SU-DHL-6 (cell line): ENCODE results near the gene LCP1.

Source experiments
- H2AFZ ChIP-seq: fragments of 200-600 bp; sonication (generic); 2 replicates; pipeline ENCODE4 v1.6.1; 2014; ENCODE audit warnings: low read depth, mild to moderate bottlenecking, moderate library complexity, mixed read lengths, antibody characterized with exemption, low read length; ENCODE audit not compliant: severe bottlenecking
- H3F3A ChIP-seq: fragments of 200-600 bp; shearing (Covaris generic); 2 replicates; pipeline ENCODE4 v1.6.0; 2016; ENCODE audit warnings: antibody characterized with exemption, mild to moderate bottlenecking; ENCODE audit not compliant: insufficient read depth
- H3K27ac ChIP-seq: fragments of 200-600 bp; sonication (generic); 2 replicates; pipeline ENCODE4 v1.5.1; 2016; ENCODE audit warnings: low read depth, mild to moderate bottlenecking, low read length, moderate library complexity, mixed read lengths
- H3K27me3 ChIP-seq: fragments of 200-600 bp; sonication (generic), shearing (Covaris generic); 2 replicates; pipeline ENCODE4 v1.6.0; 2014; ENCODE audit warnings: mild to moderate bottlenecking, low read length
- H3K36me3 ChIP-seq: fragments of 200-600 bp; sonication (generic); 2 replicates; pipeline ENCODE4 v1.6.1; 2014; ENCODE audit warnings: mild to moderate bottlenecking, low read length, mixed read lengths
- H3K4me2 ChIP-seq: fragments of 300-600, 200-600 bp; shearing (Covaris generic), sonication (generic); 2 replicates; pipeline ENCODE4 v1.6.0; 2014; ENCODE audit warnings: low read length, low read depth, mild to moderate bottlenecking; ENCODE audit not compliant: poor library complexity, severe bottlenecking
- H3K4me3 ChIP-seq: fragments of 200-600 bp; sonication (generic); 2 replicates; pipeline ENCODE4 v1.5.1; 2014; ENCODE audit warnings: antibody characterized with exemption, low read length, mild to moderate bottlenecking, mixed read lengths; ENCODE audit not compliant: insufficient read depth, poor library complexity, severe bottlenecking
- H3K79me2 ChIP-seq: fragments of 200-600 bp; sonication (generic); 2 replicates; pipeline ENCODE4 v1.6.1; 2014; ENCODE audit warnings: mild to moderate bottlenecking, low read length, moderate library complexity; ENCODE audit not compliant: insufficient read depth
- H3K9ac ChIP-seq: fragments of 200-600 bp; sonication (generic); 2 replicates; pipeline ENCODE4 v1.7.0; 2014; ENCODE audit warnings: mild to moderate bottlenecking, low read length
- H3K9me2 ChIP-seq: fragments of 200-600 bp; sonication (generic); replicated peaks from 2 replicates; pipeline ENCODE4 v1.6.1; 2014; ENCODE audit warnings: low read length; ENCODE audit not compliant: insufficient read depth
- H3K9me3 ChIP-seq: fragments of 200-600 bp; sonication (generic); 2 replicates; pipeline ENCODE4 v1.6.1; 2014; ENCODE audit warnings: low read length, mixed read lengths; ENCODE audit not compliant: insufficient read depth
- H4K20me1 ChIP-seq: fragments of 200-600 bp; sonication (generic); 2 replicates; pipeline ENCODE4 v1.6.1; 2014; ENCODE audit warnings: low read depth, mild to moderate bottlenecking, antibody characterized with exemption, low read length, moderate library complexity, mixed read lengths
- CTCF ChIP-seq: fragments of 200-600 bp; sonication (generic); IDR thresholded peaks from one replicate; pipeline ENCODE4 v1.5.1; 2017; ENCODE audit warnings: antibody characterized with exemption, mild to moderate bottlenecking, low read length, moderate library complexity; ENCODE audit not compliant: insufficient read depth, poor library complexity, severe bottlenecking
- EZH2phosphoT487 ChIP-seq: fragments of 200-600 bp; sonication (generic), shearing (Covaris generic); conservative IDR thresholded peaks from 2 replicates; pipeline ENCODE4 v1.6.1; 2018; ENCODE audit warnings: mild to moderate bottlenecking, antibody characterized with exemption, low read length, moderate library complexity, mixed read lengths

The LCP1 gene

GRCh38 chr13:46113596-46113995 lies 68.4 kb downstream of the LCP1 start:
- H3K27ac ChIP-seq: no peak overlapping the region
- no peaks in the 10 kb centered on the region for H3F3A ChIP-seq
- no peaks in the 10 kb centered on the region for H3K79me2 ChIP-seq
- H3K9me2 ChIP-seq: no peaks in the 10 kb centered on the region
- no peak overlapping the region for H3K9ac ChIP-seq
- no peaks in the 10 kb centered on the region for H3K36me3 ChIP-seq
- H3K9me3 ChIP-seq: no peaks in the 10 kb centered on the region
- no peak for TF ChIP-seq CTCF
- no peak for TF ChIP-seq EZH2phosphoT487
- H3K4me2 ChIP-seq: no peak overlapping the region
- H3K27me3 ChIP-seq: no peaks in the 10 kb centered on the region
- H3K4me3 ChIP-seq: no peak overlapping the region
- H2AFZ ChIP-seq: no peak overlapping the region
- no peaks in the 10 kb centered on the region for H4K20me1 ChIP-seq

DNA sequence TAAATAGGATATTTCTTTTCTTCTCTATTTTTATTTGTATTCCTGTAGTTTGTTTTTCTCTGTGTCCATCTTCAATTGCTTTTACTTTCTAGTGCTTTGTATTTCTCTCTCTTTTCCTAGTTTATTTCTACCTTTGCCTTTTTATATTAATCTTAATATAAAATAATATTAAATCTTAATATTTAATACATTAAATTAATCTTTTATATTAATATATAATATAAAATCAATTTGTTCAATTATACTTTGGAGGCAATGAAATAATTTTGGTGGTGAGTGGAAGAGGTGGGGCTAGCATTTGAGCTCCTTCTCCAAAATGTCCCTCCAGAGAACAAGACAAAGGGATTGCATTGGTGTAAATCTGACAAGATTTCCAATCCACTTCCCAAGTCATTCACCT lies 70.8 kb downstream of the LCP1 start:
- H4K20me1 ChIP-seq: no peaks in the 10 kb centered on the region
- no peaks in the 10 kb centered on the region for H3K79me2 ChIP-seq
- no peak overlapping the region for H3K4me3 ChIP-seq
- H3K4me2 ChIP-seq: no peak overlapping the region
- no peak overlapping the region for H3K27ac ChIP-seq
- H3K27me3 ChIP-seq: no peaks in the 10 kb centered on the region
- no peak overlapping the region for H2AFZ ChIP-seq
- TF ChIP-seq EZH2phosphoT487 (no peak), CTCF (no peak)
- no peaks in the 10 kb centered on the region for H3F3A ChIP-seq
- H3K36me3 ChIP-seq: no peaks in the 10 kb centered on the region
- H3K9ac ChIP-seq: no peak overlapping the region
- H3K9me2 ChIP-seq: no peaks in the 10 kb centered on the region
- H3K9me3 ChIP-seq: no peaks in the 10 kb centered on the region

DNA sequence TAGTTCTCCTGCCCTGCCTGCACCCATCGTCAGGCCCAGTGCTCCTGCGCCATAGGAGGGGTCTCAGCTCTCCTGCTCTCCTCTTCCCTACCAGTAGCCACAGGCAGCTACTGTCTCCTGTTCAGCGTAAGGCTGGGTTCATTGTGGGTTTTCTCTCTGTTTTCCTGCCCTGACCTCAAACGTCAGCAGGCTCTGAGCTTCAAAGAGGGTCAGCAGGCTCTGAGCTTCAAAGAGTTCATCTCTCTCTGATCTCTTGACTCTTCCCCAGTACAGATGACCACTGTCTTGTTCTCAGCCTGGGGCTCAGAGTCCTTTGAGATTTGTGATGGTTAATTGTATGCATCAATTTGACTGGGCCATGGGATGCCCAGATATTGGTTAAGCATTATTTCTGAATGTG lies 72.5 kb downstream of the LCP1 start:
- no peak overlapping the region for H3K9ac ChIP-seq
- H3K36me3 ChIP-seq: no peaks in the 10 kb centered on the region
- TF ChIP-seq EZH2phosphoT487: no peak
- TF ChIP-seq CTCF: no peak
- H3K27me3 ChIP-seq: no peaks in the 10 kb centered on the region
- no peak overlapping the region for H2AFZ ChIP-seq
- H3K9me2 ChIP-seq: no peaks in the 10 kb centered on the region
- H3K79me2 ChIP-seq: no peaks in the 10 kb centered on the region
- H3F3A ChIP-seq: no peaks in the 10 kb centered on the region
- no peaks in the 10 kb centered on the region for H3K9me3 ChIP-seq
- H3K4me3 ChIP-seq: no peak overlapping the region
- no peak overlapping the region for H3K27ac ChIP-seq
- H3K4me2 ChIP-seq: no peak overlapping the region
- H4K20me1 ChIP-seq: no peaks in the 10 kb centered on the region
